Measurements from ENCODE around the gene MTMR2. TPM values are rescaled to one million over a fixed set of nuclear protein-coding genes. Genes with fewer than 3 reads are reported as not detected.
A peak's percentile ranks its signal among the peaks of the same experiment; 100 is the strongest.

MTMR2 gene
- total and polyA plus RNA-seq, 12 donors = 6.9 to 31.6 (median 23.7) TPM

DNA sequence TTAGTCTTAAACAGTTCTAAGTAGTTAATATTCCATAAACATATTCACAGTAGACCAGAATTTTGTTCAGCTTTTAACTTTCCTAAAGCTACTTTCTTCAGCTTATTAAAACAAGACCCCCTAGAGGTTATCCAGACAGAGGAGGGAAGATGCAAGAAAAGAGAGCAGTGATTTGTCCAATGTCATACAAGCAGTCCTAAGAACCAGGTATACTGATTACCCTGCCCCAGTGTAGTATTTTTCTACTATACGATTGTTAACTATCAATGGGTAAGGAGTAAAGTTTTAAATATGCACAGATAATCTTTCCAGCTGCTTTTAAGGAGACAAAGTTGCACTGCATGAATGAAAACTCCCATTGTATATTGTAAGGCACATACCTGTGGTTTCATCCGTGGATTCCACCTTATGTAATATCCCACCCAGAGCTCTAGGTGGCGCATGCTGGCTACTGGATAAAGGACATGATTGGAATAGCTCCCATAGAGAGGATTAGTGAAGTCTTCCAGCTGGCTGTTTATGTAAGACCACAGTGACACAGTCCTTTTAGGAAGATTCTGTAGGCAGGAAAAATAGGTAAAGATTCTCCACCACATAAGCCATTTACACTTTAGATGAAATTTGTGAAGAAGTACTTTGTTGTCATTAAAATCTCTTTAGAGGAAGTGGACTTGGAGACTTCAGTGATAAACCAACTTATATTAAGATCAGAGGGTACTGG lies 88.0 kb downstream of the MTMR2 start:
- Histone ChIP-seq H3K36me3 (replicated peaks in 1 of 2) (peaks cover 0 to 27% of the 10 kb centered on the region in 2 donors), H3K27me3 (no peaks in the 10 kb centered on the region), H3K9me3 (replicated peaks in 1 of 3) (no peaks in the 10 kb centered on the region), H3K27ac (peak overlapping the region in 1 of 5 donors; percentile 32), H3K4me1 (replicated peaks in 1 of 2) (peaks cover 0 to 4% of the 10 kb centered on the region in 2 donors), H3K4me3 (no peak overlapping the region)
- peak; percentile 57 to 87 (median 73) for DNase-seq
- peak; percentile 75 to 92 (median 88) for TF ChIP-seq CTCF (IDR thresholded peaks at IDR 0.05)
- no peak for TF ChIP-seq POLR2A (IDR thresholded peaks at IDR 0.05)
- WGBS, 4 donors = 6 to 20% (median 14%) methylated on average over 3 of the region's 3 CpGs
- intact Hi-C loops (cut with DNase I) = loop anchor here (5.0 to 10.0 kb wide), 2 partner anchors 309 to 506 kb away; partner anchors contain the start of gene MAML2 (in 1 of the 2)

DNA sequence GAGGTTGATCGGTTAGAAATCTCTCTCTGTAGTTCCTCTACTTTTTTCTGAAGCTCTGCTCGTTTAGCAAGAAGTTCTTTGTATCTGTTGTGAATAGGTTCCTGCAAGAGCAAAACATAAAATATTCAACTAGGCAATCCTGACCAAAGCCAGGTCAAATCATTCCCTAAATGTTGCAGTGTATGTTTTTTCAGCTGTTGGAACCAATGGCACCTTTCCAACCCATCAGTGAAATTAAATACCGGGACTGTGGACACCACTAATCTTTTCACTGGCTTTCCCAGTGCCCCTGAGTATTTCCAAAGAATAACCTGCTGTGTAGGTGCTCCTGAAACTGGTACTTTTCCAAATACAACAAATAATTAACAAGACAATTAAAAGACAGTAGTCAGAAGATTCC lies 88.6 kb downstream of the MTMR2 start:
- 47 to 56% (median 55%) methylated on average over 3 of the region's 3 CpGs for WGBS, 4 donors

GRCh38 chr11:95833378-95833777 lies 90.5 kb downstream of the MTMR2 start:
- WGBS, 4 donors = 42 to 94% (median 70%) methylated on average over 1 of the region's 1 CpG

More for the DNA sequence above, 88.6 kb downstream of the MTMR2 start:
- H3K27me3 ChIP-seq = no peaks in the 10 kb centered on the region
- DNase-seq = no peak
- TF ChIP-seq POLR2A (IDR thresholded peaks at IDR 0.05) (no peak), CTCF (IDR thresholded peaks at IDR 0.05) (no peak)
- peaks cover 0 to 4% of the 10 kb centered on the region in 2 donors for H3K4me1 ChIP-seq (replicated peaks in 1 of 2)
- peaks cover 0 to 27% of the 10 kb centered on the region in 2 donors for H3K36me3 ChIP-seq (replicated peaks in 1 of 2)
- H3K4me3 ChIP-seq = no peak overlapping the region
- H3K27ac ChIP-seq = no peak overlapping the region
- H3K9me3 ChIP-seq (replicated peaks in 1 of 3) = no peaks in the 10 kb centered on the region
- intact Hi-C loops (cut with DNase I) = loop anchor here (5.0 to 10.0 kb wide), 2 partner anchors 309 to 507 kb away; partner anchors contain the start of gene MAML2 (in 1 of the 2)

DNA sequence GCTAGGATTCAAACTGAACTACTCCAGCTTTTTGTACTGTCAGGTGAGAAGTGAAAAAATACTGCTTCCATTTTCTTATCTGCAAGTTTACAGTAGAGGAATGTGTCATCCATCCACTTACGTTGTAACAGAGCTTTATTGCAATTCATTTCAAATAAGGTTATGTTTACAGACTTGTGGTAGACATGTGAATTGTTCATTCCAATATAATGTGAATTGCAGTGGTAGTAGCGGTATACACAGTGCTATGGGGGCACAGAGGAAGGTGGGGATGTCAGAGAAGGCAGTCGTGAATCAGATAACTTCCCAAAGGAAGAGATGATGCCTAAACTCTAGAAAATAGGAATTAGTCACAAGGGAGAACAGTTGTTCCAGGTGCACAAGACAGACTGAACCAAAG lies 91.1 kb downstream of the MTMR2 start:
- no peak overlapping the region for H3K27ac ChIP-seq
- WGBS, 4 donors = 69 to 84% (median 79%) methylated on average over 3 of the region's 3 CpGs
- H3K27me3 ChIP-seq = no peaks in the 10 kb centered on the region
- DNase-seq = no peak
- intact Hi-C loops (cut with DNase I) = loop anchor here in 1 of 2 donors (10.0 kb wide), 1 partner anchor 312 kb away; no protein-coding TSS in a partner anchor
- no peak for TF ChIP-seq POLR2A (IDR thresholded peaks at IDR 0.05)
- no peak for TF ChIP-seq CTCF (IDR thresholded peaks at IDR 0.05)
- peaks cover 0 to 4% of the 10 kb centered on the region in 2 donors for H3K4me1 ChIP-seq (replicated peaks in 1 of 2)
- peaks cover 0 to 33% of the 10 kb centered on the region in 2 donors for H3K36me3 ChIP-seq (replicated peaks in 1 of 2)
- H3K4me3 ChIP-seq = no peak overlapping the region
- H3K9me3 ChIP-seq (replicated peaks in 1 of 3) = peaks cover 0 to 4% (median 0%) of the 10 kb centered on the region in 3 donors

More at GRCh38 chr11:95833378-95833777, 90.5 kb downstream of the MTMR2 start:
- H3K9me3 ChIP-seq (replicated peaks in 1 of 3) = peaks cover 0 to 4% (median 0%) of the 10 kb centered on the region in 3 donors
- intact Hi-C loops (cut with DNase I) = loop anchor here in 1 of 2 donors (10.0 kb wide), 1 partner anchor 311 kb away; no protein-coding TSS in a partner anchor
- peaks cover 0 to 28% of the 10 kb centered on the region in 2 donors for H3K36me3 ChIP-seq (replicated peaks in 1 of 2)
- no peak overlapping the region for H3K4me3 ChIP-seq
- H3K27me3 ChIP-seq = no peaks in the 10 kb centered on the region
- H3K4me1 ChIP-seq (replicated peaks in 1 of 2) = peaks cover 0 to 4% of the 10 kb centered on the region in 2 donors
- TF ChIP-seq POLR2A (IDR thresholded peaks at IDR 0.05) = no peak
- no peak for DNase-seq
- no peak overlapping the region for H3K27ac ChIP-seq

Data from adrenal gland (tissue), 12 donors.